GM12873 (cell line): Measurements from ENCODE around the gene ABCC8.

Experiments
- TF ChIP-seq, protein P1 (sequence below): IDR thresholded peaks from 2 replicates; pipeline ENCODE4 v1.5.1; 2012; ENCODE audit warnings: low read depth, mild to moderate bottlenecking, moderate library complexity, low read length, control low read depth; ENCODE audit not compliant: insufficient read depth; ENCODE audit errors: missing control alignments

ABCC8 gene

GRCh38 chr11:17410606-17411379 is 65.9 kb downstream of the ABCC8 start:
- TF ChIP-seq, protein P1, sequence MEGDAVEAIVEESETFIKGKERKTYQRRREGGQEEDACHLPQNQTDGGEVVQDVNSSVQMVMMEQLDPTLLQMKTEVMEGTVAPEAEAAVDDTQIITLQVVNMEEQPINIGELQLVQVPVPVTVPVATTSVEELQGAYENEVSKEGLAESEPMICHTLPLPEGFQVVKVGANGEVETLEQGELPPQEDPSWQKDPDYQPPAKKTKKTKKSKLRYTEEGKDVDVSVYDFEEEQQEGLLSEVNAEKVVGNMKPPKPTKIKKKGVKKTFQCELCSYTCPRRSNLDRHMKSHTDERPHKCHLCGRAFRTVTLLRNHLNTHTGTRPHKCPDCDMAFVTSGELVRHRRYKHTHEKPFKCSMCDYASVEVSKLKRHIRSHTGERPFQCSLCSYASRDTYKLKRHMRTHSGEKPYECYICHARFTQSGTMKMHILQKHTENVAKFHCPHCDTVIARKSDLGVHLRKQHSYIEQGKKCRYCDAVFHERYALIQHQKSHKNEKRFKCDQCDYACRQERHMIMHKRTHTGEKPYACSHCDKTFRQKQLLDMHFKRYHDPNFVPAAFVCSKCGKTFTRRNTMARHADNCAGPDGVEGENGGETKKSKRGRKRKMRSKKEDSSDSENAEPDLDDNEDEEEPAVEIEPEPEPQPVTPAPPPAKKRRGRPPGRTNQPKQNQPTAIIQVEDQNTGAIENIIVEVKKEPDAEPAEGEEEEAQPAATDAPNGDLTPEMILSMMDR, result no peak

- TF ChIP-seq, protein P1, result no peak
Measured at GRCh38 chr11:17408641-17409040, 68.0 kb downstream of the ABCC8 start.

- TF ChIP-seq, protein P1, result no peak
Measured at GRCh38 chr11:17408026-17408425, 68.6 kb downstream of the ABCC8 start.

GRCh38 chr11:17407575-17407974 is 69.1 kb downstream of the ABCC8 start:
- TF ChIP-seq, protein P1, result no peak

GRCh38 chr11:17406818-17407149 is 69.9 kb downstream of the ABCC8 start:
- TF ChIP-seq, protein P1, result no peak

GRCh38 chr11:17406082-17406817 is 70.4 kb downstream of the ABCC8 start:
- TF ChIP-seq, protein P1, result no peak

DNA sequence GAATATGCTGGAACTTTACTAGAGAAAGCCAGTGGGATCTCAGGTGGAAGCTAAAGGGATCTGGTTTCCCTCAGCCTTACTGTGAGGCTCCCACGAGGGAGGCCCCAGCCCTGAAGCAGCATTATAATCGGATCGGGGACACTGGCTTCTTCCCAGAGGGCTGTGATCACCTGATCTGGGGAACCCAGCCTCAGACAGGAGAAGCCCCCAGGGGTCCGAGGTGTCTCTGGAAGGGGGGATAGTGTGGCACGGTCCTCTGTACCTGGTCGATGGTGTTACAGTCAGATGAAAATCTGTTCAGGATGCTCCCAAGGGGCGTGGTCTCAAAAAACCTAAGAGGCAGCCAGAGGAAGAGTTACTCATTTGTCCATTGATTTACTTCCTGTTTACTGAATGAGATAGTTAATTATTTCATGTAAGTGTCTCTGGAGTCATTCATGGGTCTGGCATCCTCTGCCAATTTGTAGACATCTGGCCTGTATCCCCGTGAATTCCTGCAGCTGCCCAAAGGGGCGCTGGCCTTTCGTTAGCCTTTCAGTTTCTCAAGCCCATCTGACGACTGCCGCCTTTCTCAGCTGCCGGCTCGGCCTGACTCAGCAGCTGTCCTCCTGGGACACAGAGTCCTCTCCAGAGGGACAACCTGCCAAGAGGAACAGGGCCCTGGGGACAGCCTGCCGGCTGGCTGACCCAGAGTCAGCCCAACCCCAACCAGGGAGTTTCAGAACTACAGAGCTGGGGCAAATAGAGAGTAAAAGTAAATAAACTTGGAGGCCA is 71.2 kb downstream of the ABCC8 start:
- TF ChIP-seq, protein P1, result peak; percentile 17
